Astrocyte of the cerebellum (primary cell): ENCODE results near the gene DTX4.

Source experiments
- DNase-seq: peaks from one replicate; pipeline ENCODE4 v3.0.0-alpha.2; 2011; ENCODE audit warnings: low read depth
- H3K4me3 ChIP-seq: 2 replicates; pipeline ENCODE4 v1.5.1; 2011; ENCODE audit warnings: mild to moderate bottlenecking, low read depth, low read length, moderate library complexity
- in situ Hi-C: cut with HindIII; loops from 2 replicates; pipeline ENCODE4 v1.10.0; 2017; ENCODE audit warnings: low sequenced_read_pairs
- TF ChIP-seq, protein P1 (sequence below): IDR thresholded peaks from 2 replicates; pipeline ENCODE4 v1.5.1; 2012; ENCODE audit warnings: low read length, low read depth, moderate library complexity, mild to moderate bottlenecking; ENCODE audit errors: missing control alignments

The DTX4 gene

DNA sequence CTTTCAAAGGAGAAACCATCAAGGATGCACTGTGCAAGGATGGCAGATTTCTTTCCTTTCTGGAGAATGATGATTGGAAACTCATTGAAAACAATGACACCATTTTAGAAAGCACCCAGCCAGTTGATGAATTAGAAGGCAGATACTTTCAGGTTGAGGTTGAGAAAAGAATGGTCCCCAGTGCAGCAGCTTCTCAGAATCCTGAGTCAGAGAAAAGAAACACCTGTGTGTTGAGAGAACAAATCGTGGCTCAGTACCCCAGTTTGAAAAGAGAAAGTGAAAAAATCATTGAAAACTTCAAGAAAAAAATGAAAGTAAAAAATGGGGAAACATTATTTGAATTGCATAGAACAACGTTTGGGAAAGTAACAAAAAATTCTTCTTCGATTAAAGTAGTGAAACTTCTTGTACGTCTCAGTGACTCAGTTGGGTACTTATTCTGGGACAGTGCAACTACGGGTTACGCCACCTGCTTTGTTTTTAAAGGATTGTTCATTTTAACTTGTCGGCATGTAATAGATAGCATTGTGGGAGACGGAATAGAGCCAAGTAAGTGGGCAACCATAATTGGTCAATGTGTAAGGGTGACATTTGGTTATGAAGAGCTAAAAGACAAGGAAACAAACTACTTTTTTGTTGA lies 19.5 kb upstream of the DTX4 start:
- no peak overlapping the region for H3K4me3 ChIP-seq
- in situ Hi-C loops = no loop called here
- no peak for DNase-seq
- TF ChIP-seq, protein P1, sequence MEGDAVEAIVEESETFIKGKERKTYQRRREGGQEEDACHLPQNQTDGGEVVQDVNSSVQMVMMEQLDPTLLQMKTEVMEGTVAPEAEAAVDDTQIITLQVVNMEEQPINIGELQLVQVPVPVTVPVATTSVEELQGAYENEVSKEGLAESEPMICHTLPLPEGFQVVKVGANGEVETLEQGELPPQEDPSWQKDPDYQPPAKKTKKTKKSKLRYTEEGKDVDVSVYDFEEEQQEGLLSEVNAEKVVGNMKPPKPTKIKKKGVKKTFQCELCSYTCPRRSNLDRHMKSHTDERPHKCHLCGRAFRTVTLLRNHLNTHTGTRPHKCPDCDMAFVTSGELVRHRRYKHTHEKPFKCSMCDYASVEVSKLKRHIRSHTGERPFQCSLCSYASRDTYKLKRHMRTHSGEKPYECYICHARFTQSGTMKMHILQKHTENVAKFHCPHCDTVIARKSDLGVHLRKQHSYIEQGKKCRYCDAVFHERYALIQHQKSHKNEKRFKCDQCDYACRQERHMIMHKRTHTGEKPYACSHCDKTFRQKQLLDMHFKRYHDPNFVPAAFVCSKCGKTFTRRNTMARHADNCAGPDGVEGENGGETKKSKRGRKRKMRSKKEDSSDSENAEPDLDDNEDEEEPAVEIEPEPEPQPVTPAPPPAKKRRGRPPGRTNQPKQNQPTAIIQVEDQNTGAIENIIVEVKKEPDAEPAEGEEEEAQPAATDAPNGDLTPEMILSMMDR = no peak

- no peak for DNase-seq
- in situ Hi-C loops = no loop called here
- no peak overlapping the region for H3K4me3 ChIP-seq
- TF ChIP-seq, protein P1 = no peak
These were observed 17.3 kb upstream of the DTX4 start for GRCh38 chr11:59154610-59155009.

DNA sequence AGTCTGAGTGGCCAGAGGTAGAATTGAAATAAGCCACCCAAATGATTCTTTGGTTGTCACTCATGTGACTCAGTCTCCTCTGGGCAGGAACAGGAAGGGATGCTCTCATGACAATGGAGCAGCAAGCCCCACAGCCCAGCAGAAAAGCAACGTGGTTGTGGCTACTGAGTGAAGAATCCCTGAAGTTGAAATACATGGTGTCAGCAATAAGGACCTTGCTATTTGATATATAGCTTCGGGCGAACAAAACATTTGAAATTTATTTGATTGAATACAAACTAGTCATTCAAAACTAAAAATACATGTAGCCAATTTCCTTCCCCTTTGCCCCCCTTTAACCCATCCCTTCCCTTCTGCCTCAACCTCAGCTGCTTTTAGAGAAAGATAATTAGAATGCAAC lies 14.5 kb upstream of the DTX4 start:
- no peak overlapping the region for H3K4me3 ChIP-seq
- TF ChIP-seq, protein P1 = no peak
- in situ Hi-C loops = no loop called here
- DNase-seq = no peak

DNA sequence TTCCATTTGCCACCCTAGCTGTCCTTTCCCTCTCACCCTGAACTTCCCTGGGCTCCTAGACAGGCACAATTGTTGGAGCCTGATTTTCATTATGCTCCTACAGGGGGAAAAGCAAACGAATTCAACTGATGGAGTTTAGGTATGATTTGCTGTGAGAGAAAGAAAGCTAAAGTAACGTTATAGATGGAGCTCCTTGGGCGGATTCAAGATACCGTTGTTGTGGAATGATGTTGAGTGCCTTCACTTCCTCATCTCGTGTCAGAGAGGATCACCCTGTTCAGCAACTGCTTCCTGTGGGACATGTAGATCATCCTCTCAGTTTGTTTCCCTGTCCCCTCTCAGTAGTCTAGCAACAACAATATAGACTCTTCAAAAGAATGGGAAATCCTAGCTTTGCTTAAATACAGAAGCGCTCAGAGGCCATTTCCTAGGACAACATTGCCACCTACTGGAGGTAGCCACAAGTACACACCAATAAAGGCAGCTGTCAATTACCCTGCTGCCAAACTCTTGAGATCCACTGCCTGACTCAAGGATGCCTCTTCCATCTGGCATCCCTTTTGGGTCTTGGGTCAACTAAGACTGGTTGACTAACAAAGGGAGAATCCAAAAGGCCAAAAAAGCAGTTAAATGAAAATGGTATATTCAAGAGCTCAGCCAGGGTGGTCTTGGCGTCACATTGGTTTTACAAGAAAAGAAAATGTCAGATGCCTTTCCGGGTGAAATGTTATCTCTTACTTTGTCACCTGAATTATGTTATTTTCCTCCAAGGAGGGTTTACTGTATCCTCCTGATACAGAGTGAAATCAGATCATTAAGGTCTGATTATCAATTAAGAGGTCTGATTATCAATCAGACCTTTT lies 13.5 kb upstream of the DTX4 start:
- TF ChIP-seq, protein P1 = peak; percentile 80
- peak; percentile 56 for DNase-seq
- in situ Hi-C loops = no loop called here
- H3K4me3 ChIP-seq = no peak overlapping the region

- DNase-seq = no peak
- H3K4me3 ChIP-seq = no peak overlapping the region
- TF ChIP-seq, protein P1 = no peak
- in situ Hi-C loops = no loop called here
These were observed 7.9 kb upstream of the DTX4 start for GRCh38 chr11:59164028-59164427.

DNA sequence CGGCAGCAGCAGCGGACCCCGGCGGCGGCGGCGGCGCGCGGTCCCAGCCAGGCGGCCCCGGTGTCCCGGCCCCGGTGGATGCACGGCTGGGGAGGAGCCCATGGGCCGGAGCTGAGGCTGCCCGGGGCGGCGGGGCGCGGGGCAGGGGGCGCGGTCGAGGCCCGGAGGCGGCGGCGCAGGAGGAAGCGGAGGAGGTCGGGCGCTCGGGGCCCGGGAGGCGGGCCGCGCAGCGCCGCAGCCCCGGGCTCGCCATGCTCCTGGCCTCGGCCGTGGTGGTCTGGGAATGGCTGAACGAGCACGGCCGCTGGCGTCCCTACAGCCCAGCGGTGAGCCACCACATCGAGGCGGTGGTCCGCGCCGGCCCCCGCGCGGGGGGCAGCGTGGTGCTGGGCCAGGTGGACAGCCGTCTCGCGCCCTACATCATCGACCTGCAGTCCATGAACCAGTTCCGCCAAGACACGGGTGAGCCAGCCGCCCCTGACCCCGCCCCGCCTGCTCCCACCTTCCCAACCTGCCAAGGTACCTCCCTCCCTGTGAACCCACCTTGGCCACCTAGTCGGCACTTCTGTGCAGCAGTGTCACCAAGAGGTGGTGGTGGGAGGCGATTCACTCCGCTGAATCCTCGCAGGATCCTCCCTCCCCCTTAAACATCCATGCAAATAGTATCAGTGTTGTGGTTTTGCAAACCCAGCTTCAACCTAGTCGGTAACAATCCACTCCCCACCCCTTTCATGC lies 580 bp downstream of the DTX4 start:
- DNase-seq = no peak
- in situ Hi-C loops = no loop called here
- peak overlapping the region; percentile 55 for H3K4me3 ChIP-seq
- TF ChIP-seq, protein P1 = no peak
